ENCODE data around the gene TNFRSF21.

- TF ChIP-seq CTCF (IDR thresholded peaks at IDR 0.05) = no peak
- no peak for TF ChIP-seq POLR2A (IDR thresholded peaks at IDR 0.05)
Measured at GRCh38 chr6:47239546-47239945, 70.2 kb downstream of the TNFRSF21 start.

All from heart left ventricle (tissue), 13 donors.